GM12892 (cell line): ENCODE results near the gene NPAS1.

Experiments
- POLR2A ChIP-seq: IDR thresholded peaks from 2 replicates; pipeline ENCODE4 v1.6.1; 2011; ENCODE audit warnings: low read depth, low read length, control low read depth
- POLR2AphosphoS5 ChIP-seq: IDR thresholded peaks from 2 replicates; pipeline ENCODE4 v1.6.1; 2011; ENCODE audit warnings: low read depth, low read length, control low read depth

GRCh38 chr19:46978171-46978869, 41.3 kb upstream of the NPAS1 start:
- TF ChIP-seq POLR2A (no peak), POLR2AphosphoS5 (no peak)
